Tongue (tissue), 2 donors: ENCODE measurements around the gene NRP1. TPM values are rescaled to one million over a fixed set of nuclear protein-coding genes. Genes with fewer than 3 reads are reported as not detected.
A peak's percentile ranks its signal among the peaks of the same experiment; 100 is the strongest.

Experiments
- DNase-seq: peaks from one replicate; pipeline ENCODE4 v3.0.0-alpha.2; 2015
- total RNA-seq: library from RNA; depleted of rRNA; stranded (reverse); fragments of >200 nt; gene quantifications from one replicate; pipeline ENCODE4 v1.2.3, GENCODE V29; 2014

The NRP1 gene
- total RNA-seq, 1 donor from 2014 or later: 172 TPM

GRCh38 chr10:33183655-33184054 is 150.8 kb downstream of the NRP1 start:
- no peak for DNase-seq

- DNase-seq: no peak
Observed at GRCh38 chr10:33180921-33181320, 153.5 kb downstream of the NRP1 start.

GRCh38 chr10:33180390-33180789 is 154.1 kb downstream of the NRP1 start:
- no peak for DNase-seq

GRCh38 chr10:33179067-33179466 is 155.4 kb downstream of the NRP1 start:
- no peak for DNase-seq

- no peak for DNase-seq
Observed at GRCh38 chr10:33178026-33178755, 156.3 kb downstream of the NRP1 start.

- no peak for DNase-seq
Observed at GRCh38 chr10:33176688-33177087, 157.8 kb downstream of the NRP1 start.

GRCh38 chr10:33174674-33175434 is 159.6 kb downstream of the NRP1 start:
- DNase-seq: no peak

- no peak for DNase-seq
Observed at GRCh38 chr10:33165911-33166310, 168.6 kb downstream of the NRP1 start.

GRCh38 chr10:33164060-33164709 is 170.3 kb downstream of the NRP1 start:
- peak; percentile 73 for DNase-seq

GRCh38 chr10:33162248-33162575 is 172.3 kb downstream of the NRP1 start:
- DNase-seq: no peak

GRCh38 chr10:33161550-33162247 is 172.8 kb downstream of the NRP1 start:
- no peak for DNase-seq

- DNase-seq: no peak
Observed at GRCh38 chr10:33160151-33160550, 174.3 kb downstream of the NRP1 start.

GRCh38 chr10:33157103-33157502 is 177.4 kb downstream of the NRP1 start:
- DNase-seq: no peak

- peak; percentile 17 for DNase-seq
Observed at GRCh38 chr10:33155720-33156638, 178.5 kb downstream of the NRP1 start.

- DNase-seq: no peak
Observed at GRCh38 chr10:33154590-33154989, 179.9 kb downstream of the NRP1 start.

GRCh38 chr10:33153968-33154327 is 180.5 kb downstream of the NRP1 start:
- no peak for DNase-seq

- no peak for DNase-seq
Observed at GRCh38 chr10:33153251-33153967, 181.1 kb downstream of the NRP1 start.

- DNase-seq: no peak
Observed at GRCh38 chr10:33152750-33153149, 181.7 kb downstream of the NRP1 start.

- DNase-seq: no peak
Observed at GRCh38 chr10:33152146-33152545, 182.3 kb downstream of the NRP1 start.

- no peak for DNase-seq
Observed at GRCh38 chr10:33151344-33151864, 183.1 kb downstream of the NRP1 start.

GRCh38 chr10:33150889-33151288 is 183.6 kb downstream of the NRP1 start:
- DNase-seq: no peak
